Islet of Langerhans (tissue), 1 donor: Measurements from ENCODE around the gene ADAM22.

Source experiments
- FAIRE-seq: peaks from one replicate; lab custom pipeline; 2011; peaks lifted over from hg19 to GRCh38; lab: Jason Lieb, UNC

ADAM22 gene

DNA sequence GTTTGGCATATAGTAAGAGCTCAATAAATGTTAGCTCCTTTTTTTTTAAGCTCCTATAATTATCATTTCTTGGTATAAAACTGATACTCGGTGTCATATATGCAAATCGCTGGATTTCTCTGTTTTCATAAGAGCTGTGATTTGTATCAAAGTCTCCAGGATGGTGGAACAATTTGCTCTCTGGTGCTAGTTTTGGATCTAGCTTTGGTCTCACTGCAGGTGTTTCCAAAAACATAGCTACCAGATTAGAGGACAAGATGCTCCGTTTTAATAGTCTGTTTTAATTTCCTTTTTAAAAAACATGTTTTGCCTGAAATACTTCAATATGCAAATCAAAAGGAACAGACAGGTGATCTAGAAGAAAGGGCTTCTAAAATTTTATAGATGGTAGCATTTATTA is 25.3 kb downstream of the ADAM22 start:
- no peak for FAIRE-seq

DNA sequence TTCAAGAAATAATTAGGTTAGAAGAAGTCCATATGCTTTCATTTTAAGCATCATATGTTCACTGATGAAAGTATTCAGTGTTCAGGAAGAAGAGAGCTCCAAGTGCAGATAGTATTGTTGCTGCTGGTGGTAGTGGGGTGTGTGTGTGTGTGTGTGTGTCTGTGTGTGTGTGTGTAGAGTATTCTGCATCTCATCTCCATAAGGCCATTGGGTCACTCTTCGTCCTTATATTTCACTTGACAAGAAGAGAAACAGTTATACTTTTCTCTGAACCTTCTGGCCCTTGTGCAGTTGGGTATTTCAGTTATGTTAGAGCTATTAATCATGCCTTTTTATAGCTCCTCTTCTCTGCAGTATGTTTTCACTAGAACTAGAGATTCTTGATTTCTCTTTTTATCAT is 26.2 kb downstream of the ADAM22 start:
- no peak for FAIRE-seq

DNA sequence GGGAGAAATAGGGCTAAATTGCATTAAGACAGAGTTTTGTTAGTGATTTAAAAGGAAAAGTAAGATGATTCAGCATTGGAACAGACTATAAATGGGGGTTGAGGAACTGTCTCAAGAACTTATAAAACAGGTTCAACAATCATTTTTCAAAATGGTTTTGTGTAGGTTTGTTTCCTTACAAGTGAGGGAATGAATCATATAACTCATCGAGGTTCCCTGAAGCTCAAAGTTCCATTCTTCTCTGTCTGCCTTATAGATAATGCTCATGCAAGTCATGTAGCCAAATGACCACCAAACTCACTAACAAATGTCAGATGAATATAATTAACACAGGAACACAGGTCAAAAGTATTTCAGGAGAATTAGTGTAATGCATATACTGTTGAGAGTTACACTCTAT is 27.7 kb downstream of the ADAM22 start:
- FAIRE-seq, result no peak

DNA sequence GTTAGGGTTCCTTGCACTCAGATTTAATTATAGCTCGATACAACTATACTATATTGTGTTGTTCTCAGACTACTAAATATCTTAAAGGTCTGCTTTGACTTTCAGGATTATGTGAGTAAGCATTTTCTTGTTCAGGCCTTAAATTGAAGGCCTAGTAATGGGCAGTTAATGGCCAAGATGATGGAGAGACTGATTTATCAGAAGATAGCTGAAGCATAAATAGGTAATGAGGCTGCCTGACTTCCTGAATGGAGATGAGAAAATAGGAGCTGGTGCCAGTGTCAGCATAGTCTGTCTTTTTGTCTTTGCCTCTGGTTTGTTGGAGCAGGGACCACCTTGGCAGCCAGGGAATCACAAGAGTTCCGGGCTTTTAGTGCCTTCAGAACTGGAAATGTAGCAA is 32.2 kb downstream of the ADAM22 start:
- FAIRE-seq, result no peak

DNA sequence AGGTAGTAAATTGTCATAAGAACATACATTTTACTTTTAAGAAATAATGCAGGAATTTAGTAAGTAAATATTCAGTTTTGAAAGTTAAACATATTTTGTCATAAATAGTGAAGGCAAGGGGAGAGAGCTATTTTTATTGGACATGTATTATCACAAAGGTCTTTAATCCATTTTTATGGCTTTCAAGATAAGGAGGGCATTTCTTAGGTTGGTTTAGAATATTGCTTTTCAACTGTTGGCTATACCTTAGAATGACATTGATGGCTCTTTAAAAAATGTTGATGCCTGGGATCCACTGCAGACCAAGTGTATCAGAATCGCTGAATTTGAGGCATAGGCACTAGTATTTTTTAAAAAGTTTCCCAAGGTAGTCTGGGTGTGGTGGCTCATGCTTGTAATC is 34.0 kb downstream of the ADAM22 start:
- no peak for FAIRE-seq

DNA sequence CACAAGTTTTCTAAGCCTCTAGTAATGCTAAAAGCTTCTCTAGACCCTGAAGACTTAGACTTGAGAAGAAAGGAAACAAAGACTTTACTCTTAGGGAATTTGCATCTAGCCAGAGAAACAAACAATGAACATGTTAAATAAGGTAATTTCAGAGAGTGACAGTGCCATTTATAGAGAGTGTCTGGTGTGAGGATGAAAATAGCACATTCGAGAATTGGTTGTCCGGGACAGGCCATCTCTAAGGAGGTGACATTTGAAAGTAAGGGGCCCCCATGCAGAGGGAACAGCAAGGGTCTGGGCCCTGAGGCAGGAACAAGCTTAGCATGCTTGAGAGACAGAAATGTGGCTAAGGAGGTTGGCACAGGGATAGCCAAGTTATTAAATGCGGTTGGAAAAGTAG is 48.1 kb downstream of the ADAM22 start:
- FAIRE-seq, result no peak

DNA sequence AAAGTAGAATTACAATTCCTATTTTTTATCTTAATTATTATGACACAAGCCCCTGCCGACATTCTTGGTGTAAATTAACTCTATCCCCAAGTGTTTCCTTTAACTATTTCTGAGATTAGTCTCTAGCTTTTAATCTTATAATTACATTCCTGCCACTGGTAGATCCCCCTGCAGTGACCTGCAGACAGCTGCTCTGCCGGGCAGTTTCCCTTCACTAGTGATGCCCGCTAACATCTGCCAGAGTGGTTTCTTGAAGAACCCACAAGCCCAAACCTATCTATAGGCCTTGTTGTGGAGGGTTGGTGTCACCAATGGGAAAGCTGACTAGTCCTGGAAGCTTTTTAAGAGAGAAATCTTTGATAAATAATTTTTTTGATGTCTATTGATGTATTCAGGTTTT is 50.0 kb downstream of the ADAM22 start:
- no peak for FAIRE-seq

DNA sequence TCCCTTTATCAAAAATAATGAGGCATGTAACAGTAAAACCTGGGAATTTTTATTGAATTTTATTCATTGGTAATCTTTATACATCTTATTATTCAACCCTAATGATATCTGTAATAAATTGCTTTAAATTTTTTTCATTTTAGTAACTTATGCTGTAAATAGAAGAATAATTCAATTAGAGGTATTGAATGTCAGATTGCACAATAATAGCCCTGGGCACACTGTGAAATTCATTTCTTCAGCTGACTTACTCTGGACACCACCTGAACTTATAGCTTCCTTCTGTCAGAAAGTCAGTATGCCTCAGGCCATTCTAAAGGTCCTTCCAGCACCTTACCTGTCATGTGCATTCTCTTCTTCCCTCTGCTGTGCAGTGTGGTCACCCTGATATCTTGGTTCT is 59.2 kb downstream of the ADAM22 start:
- FAIRE-seq, result no peak

DNA sequence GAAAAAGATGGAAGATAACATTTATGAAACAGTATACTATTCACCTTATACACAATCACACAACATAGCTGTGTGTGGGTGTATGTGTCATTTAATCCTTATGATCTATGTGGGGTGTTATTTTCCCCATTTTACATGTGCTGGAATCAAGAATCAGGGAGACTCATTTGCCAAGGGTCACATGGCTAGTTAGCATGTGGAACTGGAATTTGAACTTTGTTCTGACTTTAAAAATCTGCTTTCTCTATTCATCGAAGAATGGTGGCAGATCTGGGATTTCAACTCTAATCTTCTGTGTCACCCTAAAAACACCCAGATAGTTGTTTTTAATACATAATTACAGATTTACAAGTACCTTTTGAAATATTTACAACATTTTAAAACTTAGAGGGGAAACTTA is 65.2 kb downstream of the ADAM22 start:
- no peak for FAIRE-seq

DNA sequence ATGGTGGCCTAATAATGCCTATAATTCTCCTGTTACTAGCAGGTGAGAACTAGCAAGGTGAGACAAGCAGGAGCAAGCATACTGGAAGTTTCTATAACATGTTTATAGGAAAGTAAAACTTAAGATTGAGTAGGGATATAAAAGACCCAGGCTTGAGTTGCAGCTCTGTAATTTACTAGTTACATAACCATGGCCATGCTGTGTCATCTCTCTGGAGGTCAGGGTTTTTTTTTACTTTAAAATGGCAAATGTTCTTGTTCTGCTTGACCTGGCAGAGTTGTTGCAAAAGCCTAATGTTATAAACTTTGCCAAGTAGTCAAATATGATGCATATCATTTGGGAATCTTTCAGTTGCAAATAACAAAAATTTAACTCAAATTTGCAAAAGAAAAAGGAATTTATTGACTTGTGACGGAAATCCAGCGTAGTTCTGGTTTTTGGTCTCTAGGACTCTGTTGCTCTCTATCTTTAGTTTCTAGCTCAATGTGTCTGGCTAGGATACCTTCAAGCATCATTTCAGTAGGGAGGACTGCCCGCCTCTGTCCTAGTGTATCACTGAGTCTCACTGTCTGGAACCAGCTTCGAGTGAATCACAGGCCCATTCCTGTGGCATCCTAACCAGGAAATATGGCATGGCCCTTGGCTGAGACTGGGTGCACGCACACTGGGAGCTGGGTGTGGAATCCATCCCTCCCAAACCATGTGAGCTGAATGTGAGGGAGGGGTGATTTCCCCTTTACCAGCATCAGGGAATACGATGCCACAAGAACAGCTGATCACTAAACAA is 67.9 kb downstream of the ADAM22 start:
- FAIRE-seq, result no peak

DNA sequence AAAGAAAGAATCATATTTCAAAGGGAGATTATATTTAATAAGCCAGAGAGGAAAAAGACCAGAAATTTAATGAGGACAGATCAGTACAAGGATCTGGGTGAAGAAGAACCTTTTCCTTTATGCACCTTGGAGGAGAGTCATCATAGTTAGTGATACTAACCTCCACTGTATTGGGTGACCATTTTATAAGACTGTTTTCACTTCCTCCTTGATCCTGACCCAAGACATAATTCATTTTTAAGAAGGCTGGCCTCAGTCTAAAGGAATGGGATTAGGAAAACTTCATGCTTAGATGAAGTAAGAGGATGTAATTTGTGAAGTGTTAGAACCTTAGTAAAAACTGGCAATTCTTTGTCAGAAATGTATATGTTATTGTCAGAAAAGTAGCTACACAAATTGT is 68.6 kb downstream of the ADAM22 start:
- FAIRE-seq, result no peak

DNA sequence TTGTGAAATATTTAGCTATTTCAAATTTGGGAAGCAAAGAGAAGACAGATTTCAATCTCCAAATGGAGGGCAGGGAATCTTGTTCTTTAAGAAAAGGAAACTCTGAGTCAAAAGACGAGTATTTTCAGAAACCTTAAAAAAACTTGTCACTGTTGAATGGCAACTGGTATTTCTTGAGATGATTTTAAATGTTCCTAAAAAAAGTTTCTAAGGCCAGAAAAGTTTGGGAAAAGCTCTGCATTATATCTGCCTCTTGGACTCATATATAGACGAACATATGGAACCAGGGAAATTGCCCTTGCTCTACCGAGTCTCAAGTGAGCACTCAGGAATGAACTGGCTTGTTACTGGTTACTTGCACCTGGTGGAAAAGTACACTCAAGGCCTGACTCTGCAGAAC is 69.5 kb downstream of the ADAM22 start:
- no peak for FAIRE-seq

DNA sequence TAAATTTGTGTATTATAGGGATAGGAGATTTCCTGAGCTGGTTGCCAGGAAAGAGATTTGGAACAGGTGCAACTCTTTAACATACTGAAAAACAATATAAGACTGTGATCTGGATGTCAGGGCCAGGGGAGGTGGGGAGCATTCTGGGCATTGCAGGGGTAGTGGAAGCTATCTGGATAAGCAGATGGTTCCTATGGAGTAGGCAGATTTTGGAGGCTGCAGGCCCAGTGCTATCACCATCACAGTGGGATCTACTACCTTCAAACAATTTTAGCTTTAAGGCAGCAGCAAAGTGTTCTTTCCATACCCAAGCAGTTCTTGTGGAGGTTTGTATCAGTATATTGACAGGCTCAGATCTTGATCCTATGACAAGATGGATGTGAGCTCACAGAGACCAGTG is 71.1 kb downstream of the ADAM22 start:
- FAIRE-seq, result no peak

DNA sequence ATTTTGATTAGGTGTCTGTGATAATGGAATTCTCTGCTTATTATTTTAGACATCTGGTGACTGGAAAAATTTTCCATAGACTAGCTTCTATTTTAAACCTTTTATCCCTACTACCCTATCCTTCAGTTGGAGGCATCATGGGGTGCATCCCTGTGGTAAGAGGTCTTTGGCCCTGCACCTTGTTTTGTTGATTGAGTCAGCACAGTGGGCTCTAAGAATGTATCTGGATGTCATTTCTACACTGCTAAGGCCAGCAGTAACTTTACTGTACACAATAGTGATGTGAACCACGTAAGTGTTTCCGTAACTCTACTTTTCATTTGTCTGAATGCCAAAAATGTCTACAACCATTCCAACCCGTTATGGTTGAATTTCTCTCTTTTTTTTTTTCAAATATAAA is 75.6 kb downstream of the ADAM22 start:
- no peak for FAIRE-seq

DNA sequence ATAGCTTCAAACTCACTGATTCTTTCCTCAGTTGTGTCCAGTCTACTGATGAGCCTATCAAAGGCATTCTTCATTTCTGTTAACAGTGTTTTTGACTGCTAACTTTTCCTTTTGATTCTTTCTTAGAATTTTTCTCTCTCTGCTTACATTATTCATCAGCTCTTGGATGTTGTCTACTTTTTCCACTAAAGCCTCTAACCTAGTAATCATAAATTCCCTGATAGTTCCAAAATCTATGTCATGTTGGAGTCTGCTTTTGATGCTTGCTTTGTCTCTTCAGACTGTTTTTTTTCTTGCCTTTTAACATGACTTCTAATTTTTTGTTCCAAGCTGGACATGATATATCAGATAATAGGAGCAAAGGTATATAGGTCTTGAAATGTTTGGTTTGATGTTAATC is 78.0 kb downstream of the ADAM22 start:
- FAIRE-seq, result no peak

DNA sequence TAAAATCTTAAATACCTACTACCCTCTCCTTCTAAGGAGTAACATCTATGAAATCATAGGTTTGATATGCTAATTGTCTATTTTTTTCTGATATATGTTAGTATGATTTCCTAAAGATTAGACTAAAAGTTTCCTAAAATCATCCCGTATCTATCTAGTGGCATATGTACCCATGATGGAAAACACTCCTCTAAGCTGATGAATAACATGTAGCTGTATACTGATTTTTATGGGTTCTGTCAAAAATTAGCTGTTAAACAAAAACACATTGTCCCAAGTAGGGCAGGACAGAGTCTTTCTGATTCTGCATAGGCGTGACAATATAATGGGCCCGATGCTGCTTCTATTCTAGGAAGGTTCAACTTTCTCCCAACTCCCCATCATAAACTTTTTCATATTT is 79.9 kb downstream of the ADAM22 start:
- no peak for FAIRE-seq

DNA sequence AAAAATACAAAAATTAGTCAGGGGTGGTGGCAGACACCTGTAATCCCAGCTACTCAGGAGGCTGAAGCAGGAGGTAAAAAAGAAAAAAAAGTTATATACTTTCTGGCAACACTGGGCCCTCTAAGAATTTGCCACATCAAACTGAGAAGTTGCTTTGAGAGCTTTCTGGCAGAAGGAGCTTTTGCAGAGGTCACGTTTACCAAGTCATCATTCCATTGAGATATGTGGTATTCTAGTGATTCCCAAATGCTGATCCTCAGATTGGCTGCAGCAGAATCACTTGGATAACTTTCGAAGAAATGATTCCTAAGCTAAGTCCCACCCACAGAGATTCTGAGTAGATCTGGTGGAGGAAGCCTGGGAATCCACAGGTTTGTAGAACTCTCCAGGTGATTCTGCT is 80.5 kb downstream of the ADAM22 start:
- FAIRE-seq, result no peak

DNA sequence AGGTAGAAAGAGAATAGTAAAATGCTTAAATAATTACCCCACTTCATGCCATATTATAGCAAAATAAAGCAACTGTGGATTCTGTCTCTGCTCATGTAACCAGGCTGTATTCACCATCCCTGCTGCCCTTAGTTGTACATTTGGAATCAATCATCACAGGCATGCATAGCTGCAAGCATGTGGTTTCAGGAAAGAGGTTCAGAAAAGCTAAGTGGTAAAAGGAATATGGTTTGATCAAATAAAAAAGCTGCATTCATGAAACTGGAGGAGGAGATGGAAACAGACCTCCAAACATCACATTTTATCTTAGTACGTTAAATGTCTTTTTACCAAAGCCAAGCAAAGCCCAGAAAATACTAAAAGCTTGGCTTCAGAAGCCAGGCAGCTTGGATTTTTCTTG is 81.3 kb downstream of the ADAM22 start:
- FAIRE-seq, result no peak

DNA sequence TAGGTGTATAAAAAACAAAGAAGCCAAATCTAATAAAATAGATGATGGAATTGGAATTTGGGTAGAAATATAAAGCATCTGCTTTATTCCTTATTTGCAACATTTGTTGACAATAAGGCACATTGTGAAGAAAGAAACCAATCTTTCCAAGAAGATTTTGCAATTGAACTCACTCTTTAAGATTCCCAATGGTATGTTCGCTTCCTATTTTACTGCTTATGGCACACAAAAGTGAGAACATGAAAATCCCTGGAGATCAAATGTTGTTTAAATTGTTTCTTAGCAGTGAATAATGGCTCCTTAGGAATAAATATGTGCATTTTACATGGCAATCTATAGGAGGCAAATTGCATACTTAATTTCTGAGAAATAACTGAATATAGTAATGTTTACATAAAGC is 84.5 kb downstream of the ADAM22 start:
- FAIRE-seq, result no peak

DNA sequence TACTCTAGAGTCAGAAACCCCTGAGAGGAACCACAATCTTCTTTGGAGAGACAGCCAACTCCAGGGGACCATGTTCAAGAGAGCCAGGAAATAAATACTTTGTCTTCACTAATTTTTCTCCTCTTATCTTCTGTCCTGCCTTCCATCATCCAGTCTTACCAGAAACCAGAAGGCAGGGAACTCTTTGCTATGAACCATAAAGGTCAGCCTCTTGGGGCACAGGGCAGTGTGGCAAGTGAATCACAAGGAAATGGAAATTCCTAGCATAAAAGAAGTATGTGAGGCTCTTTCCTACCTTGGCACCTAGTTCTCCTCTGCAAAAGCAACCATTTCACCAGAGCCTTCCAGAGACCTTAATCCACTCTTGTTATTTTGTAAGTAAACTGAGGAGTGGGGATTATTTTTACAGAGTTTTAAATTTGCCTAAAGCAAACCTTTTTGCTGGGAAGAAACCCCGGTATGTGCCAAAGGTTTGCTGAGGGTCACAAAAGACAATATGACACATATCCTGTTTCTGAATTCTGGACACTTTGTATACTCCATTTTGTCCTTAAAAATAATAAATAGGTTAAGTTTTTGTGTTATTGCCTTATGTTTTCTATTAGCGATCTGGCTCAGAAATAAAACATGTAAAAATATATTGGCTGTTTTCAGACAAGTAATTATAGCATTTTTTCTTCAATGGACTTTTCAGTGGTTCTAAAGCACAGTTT is 87.1 kb downstream of the ADAM22 start:
- no peak for FAIRE-seq

DNA sequence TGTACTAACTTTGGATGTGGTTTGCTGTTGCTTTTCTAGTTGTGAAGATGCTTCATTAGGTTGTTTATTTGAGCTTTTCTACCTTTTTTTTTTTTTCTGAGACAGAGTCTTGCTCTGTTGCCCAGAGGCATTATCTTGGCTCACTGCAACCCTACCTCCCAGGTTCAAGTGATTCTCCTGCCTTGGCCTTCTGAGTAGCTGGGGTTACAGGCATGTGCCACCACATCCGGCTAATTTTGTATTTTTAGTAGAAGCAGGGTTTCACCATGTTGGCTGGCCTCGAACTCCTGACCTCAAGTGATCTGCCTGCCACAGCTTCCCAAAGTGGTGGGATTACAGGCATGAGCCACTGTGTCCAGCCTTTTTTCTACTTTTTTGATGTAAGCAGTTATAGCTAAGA is 93.7 kb downstream of the ADAM22 start:
- FAIRE-seq, result no peak

DNA sequence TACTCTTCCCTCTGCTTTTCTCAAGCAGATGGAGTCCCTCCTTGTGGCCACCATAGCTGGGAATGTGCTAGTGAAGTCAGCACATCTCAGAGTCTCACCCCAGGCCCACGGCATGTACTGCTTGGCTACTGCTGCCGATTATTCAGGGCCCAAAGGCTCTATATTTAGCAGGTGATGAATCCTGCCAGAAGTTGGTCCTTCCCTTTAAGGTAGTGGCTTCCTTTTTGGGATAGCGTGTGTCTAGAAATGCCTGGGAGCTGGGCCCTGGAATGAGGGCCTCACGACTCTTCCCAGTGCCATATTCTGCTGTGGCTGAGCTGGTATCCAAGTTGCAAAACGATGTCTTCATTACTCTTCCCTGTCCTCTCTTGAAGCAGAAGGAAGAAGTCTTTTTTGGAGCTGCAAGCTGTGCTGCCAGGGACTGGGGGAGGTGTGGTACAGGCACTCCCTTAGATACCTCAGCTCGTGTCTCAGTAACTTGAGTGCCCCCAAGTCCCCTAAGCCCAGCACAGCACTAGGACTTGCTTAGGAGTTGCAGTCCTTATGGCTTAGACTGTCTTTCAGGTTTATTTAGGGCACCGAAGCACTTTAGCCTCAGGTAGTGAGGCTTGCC is 100.1 kb downstream of the ADAM22 start:
- no peak for FAIRE-seq

DNA sequence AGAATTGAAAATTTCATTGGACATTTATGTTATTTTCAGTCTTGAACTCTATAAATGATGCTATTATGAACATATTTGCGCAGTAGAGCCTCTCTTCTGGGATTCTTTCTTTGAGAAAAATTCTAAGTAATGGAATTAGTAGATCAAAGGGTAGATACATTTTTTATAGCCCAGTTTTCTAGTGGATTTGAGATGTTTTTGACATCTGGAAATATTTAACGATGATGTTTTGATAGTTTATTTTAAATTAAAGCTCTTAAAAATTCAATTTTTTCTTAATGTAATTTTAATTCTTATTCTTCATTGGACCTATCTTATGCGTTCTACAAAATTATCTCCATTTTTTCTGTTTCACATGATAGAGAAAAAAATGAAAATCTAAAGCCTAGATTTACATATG is 103.0 kb downstream of the ADAM22 start:
- FAIRE-seq, result no peak

DNA sequence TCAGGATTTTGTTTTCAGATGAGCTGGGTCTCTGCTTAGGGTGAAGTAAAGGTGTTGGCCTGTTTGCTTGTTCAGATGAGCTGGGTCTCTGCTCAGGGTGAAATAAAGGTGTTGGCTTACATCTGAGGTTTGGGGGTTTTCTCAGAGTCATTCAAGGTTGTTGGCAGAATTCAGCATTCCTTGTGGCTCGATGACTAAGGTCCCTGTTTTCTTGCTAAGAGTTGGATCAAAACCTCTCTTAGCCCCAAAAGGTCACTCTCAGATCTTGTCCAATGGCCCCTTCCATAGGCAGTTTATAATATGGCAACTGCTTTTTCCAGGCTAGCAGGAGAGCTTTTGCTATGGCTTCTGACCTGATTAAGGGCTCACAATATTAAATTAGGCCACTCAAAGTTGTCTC is 106.6 kb downstream of the ADAM22 start:
- no peak for FAIRE-seq
